ENCODE measurements around the gene QPRT. TPM values are rescaled to one million over a fixed set of nuclear protein-coding genes. Genes with fewer than 3 reads are reported as not detected.
"Not testable (repeated sequence)": the region's sequence is repeated elsewhere in the genome, so short reads cannot be mapped to it uniquely, and the experiment has no call there.

QPRT gene
- total RNA-seq, 1 experiment from 2014 or later: 0.52 TPM

DNA sequence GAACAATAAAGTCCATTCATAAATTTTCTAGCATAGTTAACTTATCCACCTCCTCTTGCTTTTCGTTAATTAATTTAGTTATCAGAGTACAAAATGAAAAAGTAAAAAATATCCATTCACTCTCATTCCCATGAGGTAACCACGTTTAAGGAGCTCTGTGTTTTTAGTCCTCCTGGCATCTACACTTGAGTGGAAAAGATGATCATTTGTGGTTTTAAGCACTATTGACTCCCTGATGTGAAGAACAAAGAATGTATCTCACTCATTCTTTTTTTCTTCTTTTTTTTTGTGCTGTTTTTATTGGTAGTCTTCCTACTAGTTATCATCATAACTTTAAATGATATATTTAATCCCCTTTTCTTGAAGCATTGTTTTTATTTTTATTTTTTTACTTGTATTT, 26.1 kb downstream of the QPRT start:
- no TSS peak for BruUV-seq (replicated peaks)
- Histone ChIP-seq H3K36me3 (ENCODE audit: control insufficient read depth in 1 of 2, insufficient read depth in 2 of 2, low read length in 2 of 2) (no peaks in the 10 kb centered on the region), H3K4me3 (replicated peaks in 1 of 2; ENCODE audit: low read depth in 1 of 2, low read length in 2 of 2) (no peak overlapping the region), H3K4me2 (ENCODE audit: low read length) (no peak overlapping the region), H3K27me3 (ENCODE audit: insufficient read depth, low read length) (no peaks in the 10 kb centered on the region), H3K27ac (ENCODE audit: low read depth, low read length) (no peak overlapping the region), H3K9me3 (ENCODE audit: control insufficient read depth in 1 of 2, insufficient read depth in 1 of 2, low read depth in 1 of 2, low read length in 2 of 2) (no peaks in the 10 kb centered on the region), H3K9me2 (ENCODE audit: insufficient read depth) (no peaks in the 10 kb centered on the region), H3K79me2 (ENCODE audit: insufficient read depth, low read length) (no peaks in the 10 kb centered on the region), H3K9ac (ENCODE audit: low read length) (no peak overlapping the region), H4K20me1 (ENCODE audit: insufficient read depth) (no peaks in the 10 kb centered on the region), H2AFZ (ENCODE audit: low read depth, low read length, poor library complexity, severe bottlenecking) (no peak overlapping the region), H3K4me1 (ENCODE audit: control insufficient read depth in 1 of 2, insufficient read depth in 2 of 2, low read length in 2 of 2) (peaks cover 2 to 18% of the 10 kb centered on the region in 2 experiments; a peak in 3 of 4 replicates)
- TF ChIP-seq ZFX (IDR thresholded peaks at IDR 0.05): no peak
- no peak for TF ChIP-seq EGR1 (IDR thresholded peaks at IDR 0.05; ENCODE audit: low read depth)
- TF ChIP-seq ELF1 (IDR thresholded peaks at IDR 0.05; ENCODE audit: borderline replicate concordance, low read depth): no peak
- TF ChIP-seq, protein P1, sequence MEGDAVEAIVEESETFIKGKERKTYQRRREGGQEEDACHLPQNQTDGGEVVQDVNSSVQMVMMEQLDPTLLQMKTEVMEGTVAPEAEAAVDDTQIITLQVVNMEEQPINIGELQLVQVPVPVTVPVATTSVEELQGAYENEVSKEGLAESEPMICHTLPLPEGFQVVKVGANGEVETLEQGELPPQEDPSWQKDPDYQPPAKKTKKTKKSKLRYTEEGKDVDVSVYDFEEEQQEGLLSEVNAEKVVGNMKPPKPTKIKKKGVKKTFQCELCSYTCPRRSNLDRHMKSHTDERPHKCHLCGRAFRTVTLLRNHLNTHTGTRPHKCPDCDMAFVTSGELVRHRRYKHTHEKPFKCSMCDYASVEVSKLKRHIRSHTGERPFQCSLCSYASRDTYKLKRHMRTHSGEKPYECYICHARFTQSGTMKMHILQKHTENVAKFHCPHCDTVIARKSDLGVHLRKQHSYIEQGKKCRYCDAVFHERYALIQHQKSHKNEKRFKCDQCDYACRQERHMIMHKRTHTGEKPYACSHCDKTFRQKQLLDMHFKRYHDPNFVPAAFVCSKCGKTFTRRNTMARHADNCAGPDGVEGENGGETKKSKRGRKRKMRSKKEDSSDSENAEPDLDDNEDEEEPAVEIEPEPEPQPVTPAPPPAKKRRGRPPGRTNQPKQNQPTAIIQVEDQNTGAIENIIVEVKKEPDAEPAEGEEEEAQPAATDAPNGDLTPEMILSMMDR (IDR thresholded peaks at IDR 0.05 in 2 of 3, conservative IDR thresholded peaks at IDR 0.05 in 1 of 3; ENCODE audit: borderline replicate concordance in 1 of 3, insufficient read depth in 1 of 3, low read depth in 2 of 3, low read length in 2 of 3): no peak
- no peak for TF ChIP-seq ZNF274 (IDR thresholded peaks at IDR 0.05; ENCODE audit: low read depth, low read length)
- TF ChIP-seq YY1 (IDR thresholded peaks at IDR 0.05; ENCODE audit: extremely low read depth, insufficient replicate concordance, low read depth, low read length): no peak
- no peak for TF ChIP-seq ZBTB33 (IDR thresholded peaks at IDR 0.05; ENCODE audit: extremely low read depth, insufficient replicate concordance, low read length)
- no peak for ATAC-seq
- ChIA-PET CTCF (no interaction called here), RAD21 (ENCODE audit: low non-redundant PET in 1 of 2, low total read pairs in 2 of 2, uncharacterized antibody in 2 of 2, unreplicated experiment in 2 of 2) (no interaction called here), POLR2A (no interaction called here)
- no peak for DNase-seq (ENCODE audit: low read depth, low spot score)
- intact Hi-C loops (cut with micrococcal nuclease): no loop called here

GRCh38 chr16:29707160-29707559, 28.2 kb downstream of the QPRT start:
- H3K4me2 ChIP-seq (ENCODE audit: low read length); intact Hi-C loops (cut with micrococcal nuclease): not testable (repeated sequence)
- CTCF ChIA-PET: interaction anchor here (0.7 kb wide), 1 partner anchor 1745 kb away, joined by 3 read pairs; no protein-coding TSS in a partner anchor

More at GRCh38 chr16:29707160-29707559, 28.2 kb downstream of the QPRT start:
- H3K9me2 ChIP-seq (ENCODE audit: insufficient read depth); H3K79me2 ChIP-seq (ENCODE audit: insufficient read depth, low read length); H3K4me3 ChIP-seq (replicated peaks in 1 of 2; ENCODE audit: low read depth in 1 of 2, low read length in 2 of 2); H3K9me3 ChIP-seq (ENCODE audit: control insufficient read depth in 1 of 2, insufficient read depth in 1 of 2, low read depth in 1 of 2, low read length in 2 of 2); ATAC-seq; H4K20me1 ChIP-seq (ENCODE audit: insufficient read depth); H3K9ac ChIP-seq (ENCODE audit: low read length); RAD21 ChIA-PET (ENCODE audit: low non-redundant PET in 1 of 2, low total read pairs in 2 of 2, uncharacterized antibody in 2 of 2, unreplicated experiment in 2 of 2); H3K27me3 ChIP-seq (ENCODE audit: insufficient read depth, low read length); BruUV-seq (replicated peaks); POLR2A ChIA-PET; H3K27ac ChIP-seq (ENCODE audit: low read depth, low read length); H2AFZ ChIP-seq (ENCODE audit: low read depth, low read length, poor library complexity, severe bottlenecking); H3K36me3 ChIP-seq (ENCODE audit: control insufficient read depth in 1 of 2, insufficient read depth in 2 of 2, low read length in 2 of 2); DNase-seq (ENCODE audit: low read depth, low spot score): not testable (repeated sequence)
- H3K4me1 ChIP-seq (ENCODE audit: control insufficient read depth in 1 of 2, insufficient read depth in 2 of 2, low read length in 2 of 2): peaks cover 5 to 11% of the 10 kb centered on the region in 2 experiments; a peak in 3 of 4 replicates

Data from HCT116 (cell line).